HCT116 (cell line): ENCODE measurements around the gene COL1A1. TPM values are rescaled to one million over a fixed set of nuclear protein-coding genes. Genes with fewer than 3 reads are reported as not detected.

Experiments used
- ATAC-seq: fragments of 200-7000 bp; cut with Tn5 transposase; 2 replicates; pipeline ENCODE4 v1.9.1; 2020; ENCODE audit warnings: mild to moderate bottlenecking, moderate library complexity
- BruUV-seq: library from RNA; stranded (reverse); fragments of 400-500 nt; replicated peaks from 2 replicates; lab custom pipeline; 2021; lab: Mats Ljungman, UMichigan
- CTCF ChIA-PET: fragments of 300-600 bp; sonication (Branson Sonifier 250); formaldehyde crosslinking; loops from one replicate; lab custom pipeline; 2021; ENCODE audit warnings: antibody characterized with exemption; lab: Charles Lee
- POLR2A ChIA-PET: fragments of 300-600, 350-600 bp; sonication (Branson Sonifier 250); formaldehyde crosslinking; loops from one replicate; lab custom pipeline; 2021; ENCODE audit warnings: antibody characterized with exemption; lab: Charles Lee
- RAD21 ChIA-PET, 2 experiments: fragments of 300-600 bp; sonication (Branson Sonifier 250); formaldehyde crosslinking; loops; one replicate each; lab custom pipeline; 2023; ENCODE audit warnings: low total read pairs in 2 of 2; ENCODE audit not compliant: uncharacterized antibody in 2 of 2, unreplicated experiment in 2 of 2, low non-redundant PET in 1 of 2; lab: Charles Lee
- DNase-seq: peaks from one replicate; pipeline ENCODE4 v3.0.0-alpha.2; 2010; ENCODE audit warnings: low read depth, low spot score
- H2AFZ ChIP-seq: fragments of 200-600 bp; shearing (Covaris generic), sonication (generic); 2 replicates; pipeline ENCODE4 v1.6.1; 2017; ENCODE audit warnings: low read depth, mixed run types, mixed read lengths, antibody characterized with exemption, low read length; ENCODE audit not compliant: poor library complexity, severe bottlenecking
- H3K27ac ChIP-seq: 2 replicates; pipeline ENCODE4 v1.5.1; 2012; ENCODE audit warnings: low read depth, low read length
- H3K27me3 ChIP-seq: fragments of 200-600 bp; sonication (generic); 2 replicates; pipeline ENCODE4 v1.6.1; 2016; ENCODE audit warnings: mixed run types, low read length, mixed read lengths; ENCODE audit not compliant: insufficient read depth
- H3K36me3 ChIP-seq, 2 experiments: fragments of 200-500 bp in 1 of 2; fragments of 200-600 bp in 1 of 2; sonication (Bioruptor generic) in 1 of 2; sonication (generic) in 1 of 2; 2 replicates each; pipeline versions ENCODE4 v1.5.1 to v1.6.1; 2014 to 2016; ENCODE audit warnings: low read length in 2 of 2, inconsistent platforms in 1 of 2, mixed read lengths in 1 of 2, mixed run types in 1 of 2; ENCODE audit not compliant: insufficient read depth in 2 of 2, control insufficient read depth in 1 of 2
- H3K4me1 ChIP-seq, 2 experiments: fragments of 200-600 bp in 1 of 2; sonication (generic) in 1 of 2; 2 replicates each; pipeline versions ENCODE4 v1.5.1 to v1.6.1; 2012 to 2017; ENCODE audit warnings: low read length in 2 of 2, inconsistent platforms in 1 of 2, mild to moderate bottlenecking in 1 of 2, mixed read lengths in 1 of 2, mixed run types in 1 of 2, moderate library complexity in 1 of 2; ENCODE audit not compliant: insufficient read depth in 2 of 2, control insufficient read depth in 1 of 2
- H3K4me2 ChIP-seq: fragments of 200-600 bp; sonication (generic); 2 replicates; pipeline ENCODE4 v1.6.1; 2017; ENCODE audit warnings: mixed run types, low read length, mixed read lengths
- H3K4me3 ChIP-seq, 2 experiments: fragments of 200-600 bp in 1 of 2; sonication (generic) in 1 of 2; replicated peaks in 1 of 2; 2 replicates each; pipeline ENCODE4 v1.5.1; 2011 to 2016; ENCODE audit warnings: low read length in 2 of 2, control low read depth in 1 of 2, low read depth in 1 of 2, mild to moderate bottlenecking in 1 of 2, mixed read lengths in 1 of 2, mixed run types in 1 of 2
- H3K79me2 ChIP-seq: fragments of 200-600 bp; sonication (generic); 2 replicates; pipeline ENCODE4 v1.6.1; 2017; ENCODE audit warnings: mild to moderate bottlenecking, mixed run types, low read length, moderate library complexity, mixed read lengths; ENCODE audit not compliant: insufficient read depth
- H3K9ac ChIP-seq: fragments of 200-600 bp; sonication (generic); 2 replicates; pipeline ENCODE4 v1.6.1; 2016; ENCODE audit warnings: low read length, mixed read lengths
- H3K9me2 ChIP-seq: fragments of 200-600 bp; sonication (generic), shearing (Covaris generic); 2 replicates; pipeline ENCODE4 v1.6.1; 2017; ENCODE audit warnings: mixed run types, mild to moderate bottlenecking, moderate library complexity; ENCODE audit not compliant: insufficient read depth
- H3K9me3 ChIP-seq, 2 experiments: fragments of 200-500 bp in 1 of 2; fragments of 200-600 bp in 1 of 2; sonication (Bioruptor generic) in 1 of 2; sonication (generic) in 1 of 2; 2 replicates each; pipeline ENCODE4 v1.6.1; 2014 to 2017; ENCODE audit warnings: low read length in 2 of 2, mixed read lengths in 2 of 2, inconsistent platforms in 1 of 2, low read depth in 1 of 2, mild to moderate bottlenecking in 1 of 2, mixed run types in 1 of 2, moderate library complexity in 1 of 2; ENCODE audit not compliant: control insufficient read depth in 1 of 2, insufficient read depth in 1 of 2
- H4K20me1 ChIP-seq: fragments of 200-600 bp; sonication (generic), shearing (Covaris generic); 2 replicates; pipeline ENCODE4 v1.6.1; 2017; ENCODE audit warnings: mixed run types, mild to moderate bottlenecking, moderate library complexity; ENCODE audit not compliant: insufficient read depth
- CEBPB ChIP-seq: IDR thresholded peaks from 2 replicates; pipeline ENCODE4 v1.6.1; 2012; ENCODE audit warnings: low read depth
- EGR1 ChIP-seq: IDR thresholded peaks from 2 replicates; pipeline ENCODE4 v1.6.1; 2012; ENCODE audit warnings: low read depth
- EZH2 ChIP-seq: fragments of 200-600 bp; sonication (generic); IDR thresholded peaks from 2 replicates; pipeline ENCODE4 v1.6.1; 2017; ENCODE audit warnings: antibody characterized with exemption, mixed run types
- EZH2phosphoT487 ChIP-seq: fragments of 200-600 bp; IDR thresholded peaks from 2 replicates; pipeline ENCODE4 v1.6.1; 2018; ENCODE audit warnings: antibody characterized with exemption, borderline replicate concordance
- FOSL1 ChIP-seq: IDR thresholded peaks from 2 replicates; pipeline ENCODE4 v1.6.1; 2012; ENCODE audit warnings: low read depth
- JUND ChIP-seq: IDR thresholded peaks from 2 replicates; pipeline ENCODE4 v1.6.1; 2012
- POLR2A ChIP-seq: IDR thresholded peaks from 2 replicates; pipeline ENCODE4 v1.7.0; 2011; ENCODE audit warnings: borderline replicate concordance; ENCODE audit not compliant: insufficient read depth, insufficient read length; ENCODE audit errors: extremely low read depth
- POLR2AphosphoS5 ChIP-seq: IDR thresholded peaks from 2 replicates; pipeline ENCODE4 v1.6.1; 2011; ENCODE audit warnings: mild to moderate bottlenecking, low read depth, low read length, moderate library complexity
- RAD21 ChIP-seq: IDR thresholded peaks from 2 replicates; pipeline ENCODE4 v1.6.1; 2012; ENCODE audit warnings: low read depth, mild to moderate bottlenecking
- SIN3A ChIP-seq: IDR thresholded peaks from 2 replicates; pipeline ENCODE4 v1.6.1; 2012; ENCODE audit warnings: low read depth
- SRF ChIP-seq: IDR thresholded peaks from 2 replicates; pipeline ENCODE4 v1.6.1; 2012; ENCODE audit warnings: low read depth
- TCF7L2 ChIP-seq: IDR thresholded peaks from 2 replicates; pipeline ENCODE4 v1.7.0; 2011; ENCODE audit warnings: borderline replicate concordance, inconsistent platforms; ENCODE audit not compliant: insufficient read depth, insufficient read length; ENCODE audit errors: extremely low read depth
- YY1 ChIP-seq: IDR thresholded peaks from 2 replicates; pipeline ENCODE4 v1.6.1; 2011; ENCODE audit warnings: low read length, low read depth, moderate library complexity, mild to moderate bottlenecking; ENCODE audit not compliant: insufficient replicate concordance; ENCODE audit errors: extremely low read depth
- ZBTB33 ChIP-seq: IDR thresholded peaks from 2 replicates; pipeline ENCODE4 v1.6.1; 2011; ENCODE audit warnings: mild to moderate bottlenecking, low read length, moderate library complexity; ENCODE audit not compliant: insufficient replicate concordance; ENCODE audit errors: extremely low read depth
- ZFX ChIP-seq: fragments of 450-650 bp; IDR thresholded peaks from 2 replicates; pipeline ENCODE4 v1.6.1; 2017
- intact Hi-C: fragments of 100-400 bp; cut with micrococcal nuclease; formaldehyde crosslinking; loops from 2 replicates; pipeline ENCODE4 v1.10.0; 2022
- total RNA-seq: library from RNA; stranded (reverse); gene quantifications from one replicate; pipeline ENCODE4 v1.2.1, GENCODE V29; 2021; ENCODE audit not compliant: unreplicated experiment
- TF ChIP-seq, protein P1 (sequence below): IDR thresholded peaks from 2 replicates; pipeline ENCODE4 v1.6.1; 2012; ENCODE audit warnings: low read depth
- TF ChIP-seq, protein P2 (sequence below): IDR thresholded peaks from 2 replicates; pipeline ENCODE4 v1.6.1; 2012
- TF ChIP-seq, protein P3 (sequence below), 3 experiments: fragments of 200-600 bp in 1 of 3; sonication (generic) in 1 of 3; IDR thresholded peaks in 2 of 3; conservative IDR thresholded peaks in 1 of 3; 2 replicates each; pipeline ENCODE4 v1.5.1; 2012 to 2017; ENCODE audit warnings: low read depth in 2 of 3, low read length in 2 of 3, antibody characterized with exemption in 1 of 3, borderline replicate concordance in 1 of 3, control low read depth in 1 of 3, mild to moderate bottlenecking in 1 of 3, mixed read lengths in 1 of 3, mixed run types in 1 of 3, moderate library complexity in 1 of 3; ENCODE audit not compliant: insufficient read depth in 1 of 3

The COL1A1 gene
- total RNA-seq, 1 experiment from 2014 or later: 33.6 TPM

GRCh38 chr17:50180620-50181019 lies 20.8 kb downstream of the COL1A1 start:
- H2AFZ ChIP-seq: no peak overlapping the region
- POLR2A ChIA-PET: no interaction called here

More at GRCh38 chr17:50180620-50181019, 20.8 kb downstream of the COL1A1 start:
- RAD21 ChIA-PET: no interaction called here
- intact Hi-C loops: no loop called here
- no peak overlapping the region for H3K4me2 ChIP-seq
- TF ChIP-seq RAD21 (no peak), ZBTB33 (no peak), POLR2AphosphoS5 (no peak), SIN3A (no peak), JUND (no peak), POLR2A (no peak), CEBPB (no peak), EZH2 (no peak), ZFX (no peak), YY1 (no peak), FOSL1 (no peak), EZH2phosphoT487 (no peak), EGR1 (no peak), TCF7L2 (no peak), SRF (no peak)
- TF ChIP-seq, protein P1, sequence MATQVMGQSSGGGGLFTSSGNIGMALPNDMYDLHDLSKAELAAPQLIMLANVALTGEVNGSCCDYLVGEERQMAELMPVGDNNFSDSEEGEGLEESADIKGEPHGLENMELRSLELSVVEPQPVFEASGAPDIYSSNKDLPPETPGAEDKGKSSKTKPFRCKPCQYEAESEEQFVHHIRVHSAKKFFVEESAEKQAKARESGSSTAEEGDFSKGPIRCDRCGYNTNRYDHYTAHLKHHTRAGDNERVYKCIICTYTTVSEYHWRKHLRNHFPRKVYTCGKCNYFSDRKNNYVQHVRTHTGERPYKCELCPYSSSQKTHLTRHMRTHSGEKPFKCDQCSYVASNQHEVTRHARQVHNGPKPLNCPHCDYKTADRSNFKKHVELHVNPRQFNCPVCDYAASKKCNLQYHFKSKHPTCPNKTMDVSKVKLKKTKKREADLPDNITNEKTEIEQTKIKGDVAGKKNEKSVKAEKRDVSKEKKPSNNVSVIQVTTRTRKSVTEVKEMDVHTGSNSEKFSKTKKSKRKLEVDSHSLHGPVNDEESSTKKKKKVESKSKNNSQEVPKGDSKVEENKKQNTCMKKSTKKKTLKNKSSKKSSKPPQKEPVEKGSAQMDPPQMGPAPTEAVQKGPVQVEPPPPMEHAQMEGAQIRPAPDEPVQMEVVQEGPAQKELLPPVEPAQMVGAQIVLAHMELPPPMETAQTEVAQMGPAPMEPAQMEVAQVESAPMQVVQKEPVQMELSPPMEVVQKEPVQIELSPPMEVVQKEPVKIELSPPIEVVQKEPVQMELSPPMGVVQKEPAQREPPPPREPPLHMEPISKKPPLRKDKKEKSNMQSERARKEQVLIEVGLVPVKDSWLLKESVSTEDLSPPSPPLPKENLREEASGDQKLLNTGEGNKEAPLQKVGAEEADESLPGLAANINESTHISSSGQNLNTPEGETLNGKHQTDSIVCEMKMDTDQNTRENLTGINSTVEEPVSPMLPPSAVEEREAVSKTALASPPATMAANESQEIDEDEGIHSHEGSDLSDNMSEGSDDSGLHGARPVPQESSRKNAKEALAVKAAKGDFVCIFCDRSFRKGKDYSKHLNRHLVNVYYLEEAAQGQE: no peak
- TF ChIP-seq, protein P2, sequence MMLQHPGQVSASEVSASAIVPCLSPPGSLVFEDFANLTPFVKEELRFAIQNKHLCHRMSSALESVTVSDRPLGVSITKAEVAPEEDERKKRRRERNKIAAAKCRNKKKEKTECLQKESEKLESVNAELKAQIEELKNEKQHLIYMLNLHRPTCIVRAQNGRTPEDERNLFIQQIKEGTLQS: no peak
- TF ChIP-seq, protein P3, sequence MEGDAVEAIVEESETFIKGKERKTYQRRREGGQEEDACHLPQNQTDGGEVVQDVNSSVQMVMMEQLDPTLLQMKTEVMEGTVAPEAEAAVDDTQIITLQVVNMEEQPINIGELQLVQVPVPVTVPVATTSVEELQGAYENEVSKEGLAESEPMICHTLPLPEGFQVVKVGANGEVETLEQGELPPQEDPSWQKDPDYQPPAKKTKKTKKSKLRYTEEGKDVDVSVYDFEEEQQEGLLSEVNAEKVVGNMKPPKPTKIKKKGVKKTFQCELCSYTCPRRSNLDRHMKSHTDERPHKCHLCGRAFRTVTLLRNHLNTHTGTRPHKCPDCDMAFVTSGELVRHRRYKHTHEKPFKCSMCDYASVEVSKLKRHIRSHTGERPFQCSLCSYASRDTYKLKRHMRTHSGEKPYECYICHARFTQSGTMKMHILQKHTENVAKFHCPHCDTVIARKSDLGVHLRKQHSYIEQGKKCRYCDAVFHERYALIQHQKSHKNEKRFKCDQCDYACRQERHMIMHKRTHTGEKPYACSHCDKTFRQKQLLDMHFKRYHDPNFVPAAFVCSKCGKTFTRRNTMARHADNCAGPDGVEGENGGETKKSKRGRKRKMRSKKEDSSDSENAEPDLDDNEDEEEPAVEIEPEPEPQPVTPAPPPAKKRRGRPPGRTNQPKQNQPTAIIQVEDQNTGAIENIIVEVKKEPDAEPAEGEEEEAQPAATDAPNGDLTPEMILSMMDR (IDR thresholded peaks at IDR 0.05 in 2 of 3, conservative IDR thresholded peaks at IDR 0.05 in 1 of 3; ENCODE audit: borderline replicate concordance in 1 of 3, insufficient read depth in 1 of 3, low read depth in 2 of 3, low read length in 2 of 3): no peak
- ATAC-seq: no peak
- H3K4me3 ChIP-seq: no peak overlapping the region
- H4K20me1 ChIP-seq: no peaks in the 10 kb centered on the region
- no peak overlapping the region for H3K27ac ChIP-seq
- CTCF ChIA-PET: no interaction called here
- H3K9ac ChIP-seq: no peak overlapping the region
- H3K27me3 ChIP-seq: no peaks in the 10 kb centered on the region
- no peaks in the 10 kb centered on the region for H3K9me3 ChIP-seq
- peaks cover 33 to 36% of the 10 kb centered on the region in 2 experiments for H3K4me1 ChIP-seq
- DNase-seq: no peak
- H3K9me2 ChIP-seq: no peaks in the 10 kb centered on the region
- H3K36me3 ChIP-seq: no peaks in the 10 kb centered on the region
- no peaks in the 10 kb centered on the region for H3K79me2 ChIP-seq
- BruUV-seq: no TSS peak
